K562 (cell line): ENCODE results near the gene PSMC3IP. TPM values are rescaled to one million over a fixed set of nuclear protein-coding genes. Genes with fewer than 3 reads are reported as not detected.

Source experiments
- BRD9 ChIP-seq: fragments of 450-650 bp; IDR thresholded peaks from 2 replicates; pipeline ENCODE4 v1.6.1; 2018; ENCODE audit warnings: low read depth; ENCODE audit not compliant: partially characterized antibody
- E2F3 ChIP-seq: fragments of 250-450 bp; sonication (Bioruptor Pico); IDR thresholded peaks from 2 replicates; pipeline ENCODE4 v1.4.0; 2020; ENCODE audit warnings: mild to moderate bottlenecking
- ELF1 ChIP-seq: fragments of 200-800 bp; sonication (Bioruptor generic); IDR thresholded peaks from 2 replicates; pipeline ENCODE4 v1.6.1; 2016; ENCODE audit warnings: missing genetic modification characterization, missing compliant biosample characterization
- PHF8 ChIP-seq: fragments of 200-600 bp; sonication (generic); IDR thresholded peaks from 2 replicates; pipeline ENCODE4 v1.6.1; 2012; ENCODE audit warnings: mixed run types, mild to moderate bottlenecking, inconsistent platforms, low read length, moderate library complexity, borderline replicate concordance
- POLR2AphosphoS5 ChIP-seq: IDR thresholded peaks from 2 replicates; pipeline ENCODE4 v1.6.1; 2011; ENCODE audit warnings: mild to moderate bottlenecking, low read depth, low read length, moderate library complexity; ENCODE audit not compliant: control insufficient read depth, insufficient read depth
- PURB ChIP-seq: sonication (generic); formaldehyde crosslinking; IDR thresholded peaks from 2 replicates; pipeline ENCODE4 v1.9.0; 2021; ENCODE audit warnings: low read depth, mild to moderate bottlenecking, missing genetic modification reagents
- TCF7 ChIP-seq: sonication (generic); IDR thresholded peaks from 2 replicates; pipeline ENCODE4 v1.6.1; 2016; ENCODE audit warnings: antibody characterized with exemption, borderline replicate concordance
- TFAM ChIP-seq: fragments of 250-450 bp; sonication (Bioruptor Pico); conservative IDR thresholded peaks from 2 replicates; pipeline ENCODE4 v1.5.0; 2021; ENCODE audit warnings: mild to moderate bottlenecking, moderate library complexity
- ZNF239 ChIP-seq: fragments of 250-450 bp; sonication (Bioruptor Pico); IDR thresholded peaks from 2 replicates; pipeline ENCODE4 v1.4.0; 2020; ENCODE audit warnings: mild to moderate bottlenecking
- ZNF354B ChIP-seq: fragments of 250-450 bp; sonication (Bioruptor Pico); IDR thresholded peaks from 2 replicates; pipeline ENCODE4 v1.4.0; 2020
- ZNF431 ChIP-seq: sonication (generic); formaldehyde crosslinking; IDR thresholded peaks from 2 replicates; pipeline ENCODE4 v1.8.0; 2022; ENCODE audit warnings: mild to moderate bottlenecking, missing genetic modification reagents
- ZNF589 ChIP-seq: fragments of 200-800 bp; sonication (Bioruptor generic); IDR thresholded peaks from 2 replicates; pipeline ENCODE4 v1.6.1; 2016; ENCODE audit warnings: low read depth, missing genetic modification characterization, missing compliant biosample characterization
- ZNF75A ChIP-seq: fragments of 450-650 bp; formaldehyde crosslinking; IDR thresholded peaks from 2 replicates; pipeline ENCODE4 v1.4.0; 2020; ENCODE audit warnings: mild to moderate bottlenecking
- ZNF766 ChIP-seq: fragments of 200-800 bp; sonication (Bioruptor generic); conservative IDR thresholded peaks from 2 replicates; pipeline ENCODE4 v1.6.1; 2016; ENCODE audit warnings: missing genetic modification characterization, missing compliant biosample characterization
- ZNF79 ChIP-seq: fragments of 250-450 bp; sonication (Bioruptor Pico); IDR thresholded peaks from 2 replicates; pipeline ENCODE4 v1.4.0; 2020; ENCODE audit warnings: low read depth, mild to moderate bottlenecking, moderate library complexity
- polyA plus RNA-seq, 8 experiments: library from polyadenylated mRNA; depleted of rRNA in 4 of 8; stranded (reverse) in 5 of 8; unstranded in 3 of 8; fragments of >200 nt; fragmentation: Nextera tagmentation in 2 of 8; fragmentation: Illumina TruSeq in 1 of 8; extraction: Ambion mirVana in 2 of 8; extraction: Trizol in 1 of 8; gene quantifications; 2 replicates each; pipeline versions ENCODE4 v1.2.1 to v1.2.3, GENCODE V29; 2011 to 2014; ENCODE audit warnings: inconsistent platforms in 1 of 8, missing spikeins in 1 of 8
- total RNA-seq, 7 experiments: library from RNA; depleted of rRNA in 6 of 7; stranded (reverse); fragments of >200 nt in 6 of 7; fragmentation: Illumina TruSeq in 2 of 7; extraction: Trizol in 2 of 7; gene quantifications; 2 replicates each; pipeline versions ENCODE4 v1.2.1 to v1.2.3, GENCODE V29; 2011 to 2021; ENCODE audit warnings: low replicate concordance in 1 of 7
- TF ChIP-seq, protein P1 (sequence below), 2 experiments: fragments of 450-650 bp in 1 of 2; sonication (generic) in 1 of 2; formaldehyde crosslinking in 1 of 2; IDR thresholded peaks in 1 of 2; conservative IDR thresholded peaks in 1 of 2; 2 replicates each; pipeline versions ENCODE4 v1.6.1 to v1.8.1; 2016 to 2023; ENCODE audit warnings: mild to moderate bottlenecking in 2 of 2, moderate library complexity in 2 of 2, inconsistent platforms in 1 of 2, missing genetic modification reagents in 1 of 2
- TF ChIP-seq, protein P2 (sequence below): sonication (generic); formaldehyde crosslinking; IDR thresholded peaks from 2 replicates; pipeline ENCODE4 v1.8.1; 2023; ENCODE audit warnings: mild to moderate bottlenecking, missing genetic modification reagents
- TF ChIP-seq, protein P3 (sequence below): sonication (generic); formaldehyde crosslinking; IDR thresholded peaks from 2 replicates; pipeline ENCODE4 v1.8.0; 2022; ENCODE audit warnings: mild to moderate bottlenecking, missing genetic modification reagents, borderline replicate concordance
- TF ChIP-seq, protein P4 (sequence below): fragments of 250-450 bp; sonication (Bioruptor Pico); IDR thresholded peaks from 2 replicates; pipeline ENCODE4 v1.4.0; 2020
- TF ChIP-seq, protein P5 (sequence below): IDR thresholded peaks from 3 replicates; pipeline ENCODE4 v1.6.1; 2011; ENCODE audit warnings: borderline replicate concordance, mild to moderate bottlenecking; ENCODE audit not compliant: insufficient read length, insufficient read depth

Gene PSMC3IP
- total and polyA plus RNA-seq, 9 of the 15 experiments (the other 6 are each of a cell fraction or from before 2014, with no cell fraction given): 13.8 to 65.6 (median 32.8) TPM

DNA sequence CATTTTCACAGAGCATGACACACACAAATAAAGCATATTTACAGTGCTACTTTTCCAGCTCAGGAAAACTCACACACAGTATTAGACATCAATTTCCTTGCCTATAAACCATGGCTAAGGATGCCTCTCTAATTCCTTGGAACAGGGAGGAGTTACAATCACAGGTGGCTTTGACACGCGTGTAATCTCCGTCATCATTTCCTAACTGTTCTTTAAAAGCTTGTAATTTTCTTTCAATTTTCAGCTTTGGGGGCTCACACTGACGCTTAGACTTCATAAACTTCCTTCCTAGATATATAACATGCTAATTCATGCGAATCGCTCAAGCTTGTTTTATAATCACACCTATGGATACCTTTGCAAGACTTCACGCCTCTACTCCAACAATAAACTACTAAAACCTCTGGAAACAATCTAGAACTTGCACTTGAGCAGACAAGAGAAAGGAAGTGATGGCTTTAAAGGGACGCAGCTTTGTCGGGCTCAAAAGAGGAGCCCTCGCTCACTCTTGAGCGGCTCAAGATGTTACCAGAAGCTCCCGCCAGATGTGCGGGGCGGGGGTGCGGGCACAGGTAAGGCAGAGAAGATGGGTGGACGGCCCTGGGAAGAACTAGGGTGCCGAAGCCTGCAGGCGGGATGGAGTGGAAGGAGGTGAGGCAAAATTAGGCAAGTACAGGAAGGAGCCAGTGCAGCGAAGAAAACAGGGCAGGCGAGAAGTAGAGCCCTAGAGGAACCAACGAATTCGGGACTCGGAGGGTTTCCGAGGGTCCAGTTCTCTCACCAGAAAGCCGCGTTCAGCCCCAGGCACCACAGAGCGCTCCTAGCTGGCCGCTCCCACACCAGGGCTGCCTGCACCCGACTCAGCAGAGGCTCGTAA is 31.0 kb upstream of the PSMC3IP start (continued):
- TF ChIP-seq, protein P1, sequence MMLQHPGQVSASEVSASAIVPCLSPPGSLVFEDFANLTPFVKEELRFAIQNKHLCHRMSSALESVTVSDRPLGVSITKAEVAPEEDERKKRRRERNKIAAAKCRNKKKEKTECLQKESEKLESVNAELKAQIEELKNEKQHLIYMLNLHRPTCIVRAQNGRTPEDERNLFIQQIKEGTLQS (IDR thresholded peaks at IDR 0.05): no peak
- TF ChIP-seq, protein P1 (CRISPR knock-in tag; conservative IDR thresholded peaks at IDR 0.05): no peak
- TF ChIP-seq PURB (CRISPR knock-in tag) (no peak), ZNF239 (CRISPR knock-in tag) (no peak), E2F3 (no peak), ZNF354B (no peak), ZNF766 (CRISPR knock-in tag) (no peak), TFAM (no peak), POLR2AphosphoS5 (0 out of 2 replicates have a peak, but pooled peaks have one; percentile 9), ZNF75A (CRISPR knock-in tag) (no peak), PHF8 (no peak; the same call in 1 of the 2 replicates), TCF7 (no peak), BRD9 (no peak), ELF1 (tag) (0 out of 2 replicates have a peak, but pooled peaks have one; percentile 14), ZNF589 (no peak), ZNF79 (no peak), ZNF431 (CRISPR knock-in tag) (no peak)
- TF ChIP-seq, protein P2, sequence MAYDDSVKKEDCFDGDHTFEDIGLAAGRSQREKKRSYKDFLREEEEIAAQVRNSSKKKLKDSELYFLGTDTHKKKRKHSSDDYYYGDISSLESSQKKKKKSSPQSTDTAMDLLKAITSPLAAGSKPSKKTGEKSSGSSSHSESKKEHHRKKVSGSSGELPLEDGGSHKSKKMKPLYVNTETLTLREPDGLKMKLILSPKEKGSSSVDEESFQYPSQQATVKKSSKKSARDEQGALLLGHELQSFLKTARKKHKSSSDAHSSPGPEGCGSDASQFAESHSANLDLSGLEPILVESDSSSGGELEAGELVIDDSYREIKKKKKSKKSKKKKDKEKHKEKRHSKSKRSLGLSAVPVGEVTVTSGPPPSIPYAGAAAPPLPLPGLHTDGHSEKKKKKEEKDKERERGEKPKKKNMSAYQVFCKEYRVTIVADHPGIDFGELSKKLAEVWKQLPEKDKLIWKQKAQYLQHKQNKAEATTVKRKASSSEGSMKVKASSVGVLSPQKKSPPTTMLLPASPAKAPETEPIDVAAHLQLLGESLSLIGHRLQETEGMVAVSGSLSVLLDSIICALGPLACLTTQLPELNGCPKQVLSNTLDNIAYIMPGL (CRISPR knock-in tag): no peak; the same call in 1 of the 2 replicates
- TF ChIP-seq, protein P3, sequence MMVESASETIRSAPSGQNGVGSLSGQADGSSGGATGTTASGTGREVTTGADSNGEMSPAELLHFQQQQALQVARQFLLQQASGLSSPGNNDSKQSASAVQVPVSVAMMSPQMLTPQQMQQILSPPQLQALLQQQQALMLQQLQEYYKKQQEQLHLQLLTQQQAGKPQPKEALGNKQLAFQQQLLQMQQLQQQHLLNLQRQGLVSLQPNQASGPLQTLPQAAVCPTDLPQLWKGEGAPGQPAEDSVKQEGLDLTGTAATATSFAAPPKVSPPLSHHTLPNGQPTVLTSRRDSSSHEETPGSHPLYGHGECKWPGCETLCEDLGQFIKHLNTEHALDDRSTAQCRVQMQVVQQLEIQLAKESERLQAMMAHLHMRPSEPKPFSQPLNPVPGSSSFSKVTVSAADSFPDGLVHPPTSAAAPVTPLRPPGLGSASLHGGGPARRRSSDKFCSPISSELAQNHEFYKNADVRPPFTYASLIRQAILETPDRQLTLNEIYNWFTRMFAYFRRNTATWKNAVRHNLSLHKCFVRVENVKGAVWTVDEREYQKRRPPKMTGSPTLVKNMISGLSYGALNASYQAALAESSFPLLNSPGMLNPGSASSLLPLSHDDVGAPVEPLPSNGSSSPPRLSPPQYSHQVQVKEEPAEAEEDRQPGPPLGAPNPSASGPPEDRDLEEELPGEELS: no peak
- TF ChIP-seq, protein P4, sequence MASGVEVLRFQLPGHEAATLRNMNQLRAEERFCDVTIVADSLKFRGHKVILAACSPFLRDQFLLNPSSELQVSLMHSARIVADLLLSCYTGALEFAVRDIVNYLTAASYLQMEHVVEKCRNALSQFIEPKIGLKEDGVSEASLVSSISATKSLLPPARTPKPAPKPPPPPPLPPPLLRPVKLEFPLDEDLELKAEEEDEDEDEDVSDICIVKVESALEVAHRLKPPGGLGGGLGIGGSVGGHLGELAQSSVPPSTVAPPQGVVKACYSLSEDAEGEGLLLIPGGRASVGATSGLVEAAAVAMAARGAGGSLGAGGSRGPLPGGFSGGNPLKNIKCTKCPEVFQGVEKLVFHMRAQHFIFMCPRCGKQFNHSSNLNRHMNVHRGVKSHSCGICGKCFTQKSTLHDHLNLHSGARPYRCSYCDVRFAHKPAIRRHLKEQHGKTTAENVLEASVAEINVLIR (CRISPR knock-in tag): no peak
- TF ChIP-seq, protein P5, sequence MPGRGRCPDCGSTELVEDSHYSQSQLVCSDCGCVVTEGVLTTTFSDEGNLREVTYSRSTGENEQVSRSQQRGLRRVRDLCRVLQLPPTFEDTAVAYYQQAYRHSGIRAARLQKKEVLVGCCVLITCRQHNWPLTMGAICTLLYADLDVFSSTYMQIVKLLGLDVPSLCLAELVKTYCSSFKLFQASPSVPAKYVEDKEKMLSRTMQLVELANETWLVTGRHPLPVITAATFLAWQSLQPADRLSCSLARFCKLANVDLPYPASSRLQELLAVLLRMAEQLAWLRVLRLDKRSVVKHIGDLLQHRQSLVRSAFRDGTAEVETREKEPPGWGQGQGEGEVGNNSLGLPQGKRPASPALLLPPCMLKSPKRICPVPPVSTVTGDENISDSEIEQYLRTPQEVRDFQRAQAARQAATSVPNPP: no peak
